Epithelial cell of esophagus (primary cell): ENCODE results near the gene CLEC2A.

Experiments
- DNase-seq: peaks from one replicate; pipeline ENCODE4 v3.0.0; 2010; ENCODE audit warnings: low read depth
- H3K4me3 ChIP-seq: 2 replicates; pipeline ENCODE4 v1.5.1; 2011; ENCODE audit warnings: mild to moderate bottlenecking, low read length, control low read depth
- CTCF ChIP-seq: IDR thresholded peaks from 2 replicates; pipeline ENCODE4 v1.5.1; 2011; ENCODE audit warnings: low read depth, mild to moderate bottlenecking, low read length, control low read depth, inconsistent platforms; ENCODE audit not compliant: insufficient read depth; ENCODE audit errors: missing control alignments

Gene CLEC2A

GRCh38 chr12:9906873-9907272 is 25.3 kb downstream of the CLEC2A start:
- no peak overlapping the region for H3K4me3 ChIP-seq
- DNase-seq, result peak; percentile 23
- TF ChIP-seq CTCF, result no peak

GRCh38 chr12:9902539-9903228 is 29.5 kb downstream of the CLEC2A start:
- no peak overlapping the region for H3K4me3 ChIP-seq
- no peak for TF ChIP-seq CTCF
- DNase-seq, result peak; percentile 64

- H3K4me3 ChIP-seq, result no peak overlapping the region
- no peak for TF ChIP-seq CTCF
- no peak for DNase-seq
Observed at GRCh38 chr12:9900930-9901329, 31.2 kb downstream of the CLEC2A start.

DNA sequence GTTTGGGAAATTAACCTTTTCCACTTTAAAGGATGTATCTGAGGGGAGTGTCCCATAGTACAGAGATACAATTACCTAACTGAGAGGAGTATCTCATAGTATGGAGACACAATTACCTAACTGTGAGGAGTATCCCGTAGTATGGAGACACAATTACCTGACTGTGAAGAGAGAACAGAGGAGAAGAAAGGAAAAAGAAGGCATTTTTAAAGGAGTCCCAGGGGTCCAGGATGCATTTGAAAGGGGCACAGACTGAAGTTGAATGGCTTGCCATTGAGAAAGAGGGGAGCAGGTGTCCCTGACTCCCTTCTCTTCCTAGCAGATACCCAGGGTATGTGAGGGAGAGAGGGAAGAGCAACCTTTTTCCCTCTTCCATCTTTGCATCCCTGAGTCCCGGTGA is 33.0 kb downstream of the CLEC2A start:
- H3K4me3 ChIP-seq, result no peak overlapping the region
- no peak for TF ChIP-seq CTCF
- no peak for DNase-seq

DNA sequence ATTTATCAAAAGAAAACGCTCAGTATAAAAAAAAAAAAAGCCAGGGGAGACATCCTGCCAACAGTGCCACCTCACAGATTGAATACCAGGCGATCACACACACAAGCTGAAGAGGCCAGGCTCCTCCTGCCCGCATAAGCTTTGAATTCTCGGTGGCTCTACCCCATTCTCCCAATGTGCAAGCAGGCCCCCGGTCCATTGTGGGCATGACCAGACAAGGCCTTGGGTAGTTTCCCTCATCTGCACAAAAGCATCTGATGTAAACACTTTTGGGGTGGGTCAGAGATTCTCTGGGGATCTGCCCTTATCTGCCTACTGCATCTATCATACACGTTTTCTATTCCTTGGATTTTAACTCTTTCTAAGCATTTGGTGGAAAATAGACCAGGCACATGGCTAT is 34.6 kb downstream of the CLEC2A start:
- DNase-seq, result peak; percentile 81
- TF ChIP-seq CTCF, result no peak
- H3K4me3 ChIP-seq, result no peak overlapping the region

DNA sequence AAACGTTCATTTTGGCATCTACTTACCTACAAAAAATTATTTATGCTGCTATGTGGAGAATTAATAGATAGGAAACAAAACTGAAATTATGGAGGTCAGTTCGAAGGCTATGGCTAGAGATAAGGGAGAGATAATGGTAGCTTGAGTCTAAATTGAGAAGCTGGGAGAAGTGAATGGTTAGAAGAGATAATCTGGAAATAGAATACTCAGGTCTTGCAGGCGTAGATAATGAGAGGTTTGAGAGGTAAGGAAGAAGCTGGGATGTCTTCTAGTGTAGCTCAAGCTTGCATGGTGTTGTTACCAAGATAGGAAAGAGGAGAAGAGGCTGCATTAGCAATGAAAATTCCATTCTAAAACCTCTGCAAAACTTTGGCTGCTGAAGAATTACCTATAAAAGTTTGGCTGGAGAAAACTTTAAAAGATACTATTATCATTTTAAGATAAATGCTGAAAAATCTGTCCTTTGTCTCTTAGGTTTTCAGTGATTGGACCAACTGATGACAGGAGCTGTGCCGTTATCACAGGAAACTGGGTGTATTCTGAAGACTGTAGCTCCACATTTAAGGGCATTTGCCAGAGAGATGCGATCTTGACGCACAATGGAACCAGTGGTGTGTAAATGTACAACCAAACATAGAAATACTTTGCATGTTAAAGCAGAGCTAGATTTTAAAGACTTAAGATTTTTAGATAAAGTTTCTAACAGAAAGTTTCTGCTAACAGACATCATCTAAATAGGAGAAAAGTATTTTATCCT is 36.8 kb downstream of the CLEC2A start:
- no peak for DNase-seq

More for the DNA sequence above, 36.8 kb downstream of the CLEC2A start:
- no peak overlapping the region for H3K4me3 ChIP-seq
- no peak for TF ChIP-seq CTCF
